Omental fat pad (tissue), 4 donors: ENCODE results near the gene C1orf198. TPM values are rescaled to one million over a fixed set of nuclear protein-coding genes. Genes with fewer than 3 reads are reported as not detected.

Experiments used
- ATAC-seq: fragments of 150-250 bp; one replicate; pipeline ENCODE4 v1.9.1; 2016; ENCODE audit warnings: mild to moderate bottlenecking, moderate library complexity; ENCODE audit not compliant: low FRiP score
- DNase-seq: peaks from one replicate; pipeline ENCODE4 v3.0.0-alpha.2; 2019; ENCODE audit warnings: low spot score
- total RNA-seq, 4 donors: library from RNA; depleted of rRNA; stranded (reverse); fragments of >200 nt; gene quantifications; one replicate each; pipeline ENCODE4 v1.1.0, GENCODE V29; 2016
- TF ChIP-seq, protein P1 (sequence below), 3 donors: fragments of 450-650 bp; IDR thresholded peaks; one replicate each; pipeline ENCODE4 v1.5.1; 2016 to 2017; ENCODE audit warnings: antibody characterized with exemption in 3 of 3, mild to moderate bottlenecking in 3 of 3, moderate library complexity in 2 of 3

The C1orf198 gene, protein sequence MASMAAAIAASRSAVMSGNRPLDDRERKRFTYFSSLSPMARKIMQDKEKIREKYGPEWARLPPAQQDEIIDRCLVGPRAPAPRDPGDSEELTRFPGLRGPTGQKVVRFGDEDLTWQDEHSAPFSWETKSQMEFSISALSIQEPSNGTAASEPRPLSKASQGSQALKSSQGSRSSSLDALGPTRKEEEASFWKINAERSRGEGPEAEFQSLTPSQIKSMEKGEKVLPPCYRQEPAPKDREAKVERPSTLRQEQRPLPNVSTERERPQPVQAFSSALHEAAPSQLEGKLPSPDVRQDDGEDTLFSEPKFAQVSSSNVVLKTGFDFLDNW
- total RNA-seq: 10 to 100 TPM; 32.8 to 98.4 (median 63.2) TPM

DNA sequence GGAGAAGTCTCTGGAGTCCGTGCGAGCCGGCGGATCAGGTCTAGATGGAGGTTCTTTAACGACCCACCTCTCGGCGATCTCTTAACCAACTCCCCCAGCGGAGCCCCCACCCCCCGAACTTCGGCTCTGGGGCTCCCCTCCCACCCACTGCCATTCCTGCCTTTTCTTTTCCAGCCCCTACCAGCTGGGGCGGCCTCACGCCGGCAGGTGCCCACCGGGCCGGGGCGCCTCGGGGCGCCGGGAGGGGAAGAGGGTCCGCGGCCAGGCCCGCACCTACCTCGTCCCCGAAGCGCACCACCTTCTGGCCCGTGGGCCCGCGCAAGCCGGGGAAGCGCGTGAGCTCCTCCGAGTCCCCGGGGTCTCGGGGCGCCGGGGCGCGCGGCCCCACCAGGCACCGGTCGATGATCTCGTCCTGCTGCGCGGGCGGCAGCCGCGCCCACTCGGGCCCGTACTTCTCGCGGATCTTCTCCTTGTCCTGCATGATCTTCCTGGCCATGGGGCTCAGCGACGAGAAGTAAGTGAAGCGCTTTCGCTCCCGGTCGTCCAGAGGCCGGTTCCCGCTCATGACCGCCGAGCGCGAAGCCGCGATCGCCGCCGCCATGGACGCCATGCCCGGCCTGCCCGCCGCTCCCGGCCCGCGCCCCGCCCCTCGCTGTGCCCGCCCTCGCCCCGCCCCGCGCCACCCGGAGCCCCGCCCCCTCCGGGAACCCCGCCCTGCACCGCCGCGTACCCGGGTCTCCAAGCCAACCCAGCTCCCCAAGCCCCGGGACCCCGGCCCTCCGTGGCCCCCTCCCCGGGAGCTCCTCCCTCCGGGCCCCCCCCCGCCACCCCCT is at the start of gene C1orf198:
C1orf198 (minus strand) TSS at position 619 of the 833 bp plus-strand sequence; CDS start at position 610, 9 bp downstream.
- DNase-seq: peak; percentile 51

DNA sequence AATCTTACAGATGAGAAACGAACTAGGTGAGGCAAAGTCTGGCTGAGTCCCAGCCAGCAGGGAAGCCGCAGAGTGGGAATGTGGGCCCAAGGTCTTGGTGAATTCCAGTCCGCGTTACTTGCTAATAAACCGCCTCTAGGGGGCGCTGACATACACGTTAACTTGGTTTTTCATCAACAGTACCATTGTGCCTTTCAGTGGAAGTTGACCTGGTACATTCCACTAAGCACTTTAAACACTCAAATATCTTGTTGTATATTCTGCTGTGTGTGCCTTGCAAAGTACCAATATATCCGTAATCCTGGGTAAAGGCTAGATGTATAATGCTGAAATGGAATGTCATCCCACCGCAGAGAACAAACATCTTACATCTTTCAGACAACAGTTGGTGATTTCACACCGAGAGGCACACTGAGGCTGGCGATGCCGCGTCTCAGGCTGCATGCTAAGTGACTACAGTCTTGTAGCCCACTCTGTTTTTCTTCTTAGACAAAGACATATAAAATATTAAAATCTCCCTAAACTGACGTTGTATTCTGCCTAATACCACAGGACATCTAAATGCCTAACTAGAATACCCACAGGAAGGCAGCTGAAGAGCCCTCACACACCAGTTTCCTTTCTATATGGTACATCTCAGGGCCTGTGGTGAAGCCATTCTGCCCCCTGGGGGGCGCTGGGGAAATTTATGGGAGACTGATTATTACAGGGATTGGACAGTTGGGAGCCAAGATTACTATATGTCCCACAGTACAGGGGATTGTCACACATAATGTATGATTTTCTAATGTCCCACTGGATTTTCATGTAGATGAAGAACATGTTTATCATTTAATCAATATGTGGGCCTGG is 49.2 kb upstream of the C1orf198 start:
- DNase-seq: peak; percentile 80
- no peak for ATAC-seq
- TF ChIP-seq, protein P1, sequence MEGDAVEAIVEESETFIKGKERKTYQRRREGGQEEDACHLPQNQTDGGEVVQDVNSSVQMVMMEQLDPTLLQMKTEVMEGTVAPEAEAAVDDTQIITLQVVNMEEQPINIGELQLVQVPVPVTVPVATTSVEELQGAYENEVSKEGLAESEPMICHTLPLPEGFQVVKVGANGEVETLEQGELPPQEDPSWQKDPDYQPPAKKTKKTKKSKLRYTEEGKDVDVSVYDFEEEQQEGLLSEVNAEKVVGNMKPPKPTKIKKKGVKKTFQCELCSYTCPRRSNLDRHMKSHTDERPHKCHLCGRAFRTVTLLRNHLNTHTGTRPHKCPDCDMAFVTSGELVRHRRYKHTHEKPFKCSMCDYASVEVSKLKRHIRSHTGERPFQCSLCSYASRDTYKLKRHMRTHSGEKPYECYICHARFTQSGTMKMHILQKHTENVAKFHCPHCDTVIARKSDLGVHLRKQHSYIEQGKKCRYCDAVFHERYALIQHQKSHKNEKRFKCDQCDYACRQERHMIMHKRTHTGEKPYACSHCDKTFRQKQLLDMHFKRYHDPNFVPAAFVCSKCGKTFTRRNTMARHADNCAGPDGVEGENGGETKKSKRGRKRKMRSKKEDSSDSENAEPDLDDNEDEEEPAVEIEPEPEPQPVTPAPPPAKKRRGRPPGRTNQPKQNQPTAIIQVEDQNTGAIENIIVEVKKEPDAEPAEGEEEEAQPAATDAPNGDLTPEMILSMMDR (IDR thresholded peaks at IDR 0.05): no peak

More for the DNA sequence above, at the start of gene C1orf198:
- TF ChIP-seq, protein P1 (IDR thresholded peaks at IDR 0.05): no peak
- ATAC-seq: peak; percentile 87

DNA sequence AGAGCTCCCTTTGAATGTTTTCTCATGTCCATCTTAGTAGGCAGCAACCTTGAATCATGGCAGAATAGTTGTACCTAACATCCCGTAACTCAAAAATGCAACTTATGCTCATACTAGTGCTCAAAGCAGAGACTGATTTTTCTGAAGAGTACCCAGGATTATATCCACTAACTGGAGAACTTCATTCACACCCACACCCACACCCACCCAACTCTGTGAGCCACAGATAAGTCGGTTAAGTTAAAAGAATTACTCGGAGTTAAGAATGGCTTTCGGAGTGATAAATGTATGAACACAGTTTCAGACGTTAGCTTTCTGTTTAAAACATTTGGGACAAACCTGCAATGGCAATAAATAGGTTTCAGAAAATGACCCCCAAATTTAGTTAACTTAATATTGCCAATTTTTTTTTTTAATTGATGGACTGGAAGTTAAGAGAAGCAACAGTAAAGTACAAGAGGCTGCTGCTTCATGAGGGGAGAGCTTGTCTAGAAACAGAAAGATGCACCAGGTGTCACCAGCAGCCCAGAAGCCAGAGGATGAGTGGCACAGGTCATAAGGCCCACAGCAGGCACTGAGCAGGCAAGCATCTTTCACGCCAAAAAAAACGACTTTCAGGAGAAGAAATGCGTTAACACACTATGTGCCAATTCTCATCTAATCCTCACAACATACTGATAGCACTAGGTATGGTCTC is 48.4 kb upstream of the C1orf198 start:
- no peak for DNase-seq
- TF ChIP-seq, protein P1 (IDR thresholded peaks at IDR 0.05): no peak

DNA sequence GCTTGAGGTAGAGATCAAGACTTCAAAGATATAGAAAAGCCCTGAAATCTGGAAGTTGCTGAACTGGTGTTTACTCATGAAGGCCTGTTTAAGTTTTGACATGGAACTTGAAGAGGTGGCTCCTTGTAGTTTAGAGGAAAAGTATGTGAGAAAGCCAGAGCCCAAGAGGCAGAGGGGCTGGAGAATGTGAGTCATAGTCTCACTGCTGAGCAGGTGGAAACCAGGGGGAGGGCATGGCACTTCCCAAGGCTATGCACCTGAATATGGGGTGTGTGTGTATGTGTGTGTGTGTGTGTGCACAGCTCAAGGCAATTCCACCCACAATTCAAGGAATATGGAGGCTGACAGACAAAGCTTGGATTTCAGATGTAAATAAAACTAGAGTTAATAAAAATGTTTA is 46.8 kb upstream of the C1orf198 start:
- TF ChIP-seq, protein P1 (IDR thresholded peaks at IDR 0.05): no peak
- no peak for DNase-seq
- no peak for ATAC-seq

More for the DNA sequence above, 48.4 kb upstream of the C1orf198 start:
- ATAC-seq: no peak

DNA sequence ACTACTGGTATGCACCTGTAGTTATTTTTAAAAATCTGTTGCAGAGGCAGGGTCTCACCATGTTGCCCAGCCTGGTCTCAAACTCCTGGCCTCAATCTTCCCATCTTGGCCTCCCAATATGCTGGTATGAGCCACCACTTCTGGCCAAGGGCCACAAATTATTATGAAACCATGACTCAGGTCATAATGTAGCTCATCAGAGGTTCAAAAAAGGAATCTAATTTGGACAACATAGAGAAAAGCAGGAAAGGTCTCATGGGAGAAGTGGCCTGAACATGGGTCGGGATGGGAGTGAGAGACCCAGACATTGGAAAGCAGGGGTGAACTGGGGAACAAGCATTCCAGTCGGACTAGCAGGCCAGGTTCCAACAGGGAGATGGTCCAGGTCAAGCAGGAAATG is 45.2 kb upstream of the C1orf198 start:
- DNase-seq (no peak), ATAC-seq (no peak)
- TF ChIP-seq, protein P1 (IDR thresholded peaks at IDR 0.05): no peak

DNA sequence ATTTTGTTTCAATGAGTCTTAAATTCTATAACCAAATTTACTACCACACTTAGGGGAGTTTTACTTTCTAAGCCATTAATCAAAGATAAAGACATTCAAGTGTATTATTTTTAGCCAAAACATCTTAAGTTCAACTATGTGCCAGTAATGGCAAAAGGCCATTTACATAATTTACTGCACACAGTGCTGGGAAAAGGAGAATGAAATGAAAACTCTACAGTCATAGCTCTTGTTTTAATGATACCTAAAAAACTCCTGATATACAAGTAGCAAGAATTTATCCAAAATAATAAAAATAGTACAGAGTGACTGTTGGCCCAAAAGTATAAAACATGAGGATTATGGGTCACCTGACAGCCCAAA is 42.4 kb upstream of the C1orf198 start:
- TF ChIP-seq, protein P1 (IDR thresholded peaks at IDR 0.05): no peak
- ATAC-seq (peak; percentile 63), DNase-seq (no peak)
